ENCODE results near the gene EFCAB6. TPM values are rescaled to one million over a fixed set of nuclear protein-coding genes. Genes with fewer than 3 reads are reported as not detected.

Gene EFCAB6
- total RNA-seq, 1 donor from 2014 or later: 1.1 TPM

DNA sequence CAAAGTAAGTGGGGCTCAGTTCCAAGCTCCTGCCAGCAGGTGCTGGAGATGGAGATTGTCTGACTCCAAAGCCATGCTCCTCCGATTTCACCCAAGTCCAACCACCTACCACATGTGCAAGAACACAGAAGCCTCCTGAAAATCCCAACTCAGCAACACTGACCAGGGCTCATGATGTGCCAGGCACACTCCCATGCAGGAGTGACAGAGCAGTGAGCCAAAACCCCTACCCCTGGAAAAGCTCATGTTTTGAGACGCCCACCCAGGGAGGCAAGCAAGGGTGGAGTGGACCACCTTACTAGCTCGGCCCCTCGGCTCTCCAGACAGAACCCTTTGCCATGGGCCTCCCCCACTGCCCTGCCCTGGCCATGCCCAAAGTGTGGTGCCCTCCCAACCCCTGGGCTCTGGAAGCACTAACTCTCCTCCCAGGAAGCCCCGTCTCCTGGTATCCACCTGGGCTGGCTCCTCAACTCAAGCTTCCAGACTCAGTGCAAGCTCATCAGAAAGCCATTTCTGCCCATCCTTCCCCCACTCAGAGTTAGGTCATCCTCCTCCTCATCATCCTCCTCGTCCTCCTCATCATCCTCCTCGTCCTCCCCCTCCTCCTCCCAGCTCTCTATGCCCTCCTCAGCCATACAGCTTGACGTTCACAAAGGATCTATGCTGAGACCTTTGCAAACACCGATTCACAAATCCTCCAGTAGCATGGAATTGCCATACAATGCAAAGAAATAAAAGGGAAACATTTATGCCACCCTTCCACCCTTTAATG lies 245.4 kb downstream of the EFCAB6 start:
- Mint-ChIP-seq H3K27ac (ENCODE audit: unreplicated experiment) (no peak overlapping the region), H3K4me1 (ENCODE audit: low read depth) (no peaks in the 10 kb centered on the region), H3K4me3 (ENCODE audit: unreplicated experiment) (no peak overlapping the region), H3K36me3 (ENCODE audit: low read depth) (no peaks in the 10 kb centered on the region), H3K9me3 (ENCODE audit: low read depth) (no peaks in the 10 kb centered on the region), H3K27me3 (ENCODE audit: low read depth) (peaks cover 28% of the 10 kb centered on the region)
- no peak for DNase-seq (ENCODE audit: low spot score)
- TF ChIP-seq, protein P1, sequence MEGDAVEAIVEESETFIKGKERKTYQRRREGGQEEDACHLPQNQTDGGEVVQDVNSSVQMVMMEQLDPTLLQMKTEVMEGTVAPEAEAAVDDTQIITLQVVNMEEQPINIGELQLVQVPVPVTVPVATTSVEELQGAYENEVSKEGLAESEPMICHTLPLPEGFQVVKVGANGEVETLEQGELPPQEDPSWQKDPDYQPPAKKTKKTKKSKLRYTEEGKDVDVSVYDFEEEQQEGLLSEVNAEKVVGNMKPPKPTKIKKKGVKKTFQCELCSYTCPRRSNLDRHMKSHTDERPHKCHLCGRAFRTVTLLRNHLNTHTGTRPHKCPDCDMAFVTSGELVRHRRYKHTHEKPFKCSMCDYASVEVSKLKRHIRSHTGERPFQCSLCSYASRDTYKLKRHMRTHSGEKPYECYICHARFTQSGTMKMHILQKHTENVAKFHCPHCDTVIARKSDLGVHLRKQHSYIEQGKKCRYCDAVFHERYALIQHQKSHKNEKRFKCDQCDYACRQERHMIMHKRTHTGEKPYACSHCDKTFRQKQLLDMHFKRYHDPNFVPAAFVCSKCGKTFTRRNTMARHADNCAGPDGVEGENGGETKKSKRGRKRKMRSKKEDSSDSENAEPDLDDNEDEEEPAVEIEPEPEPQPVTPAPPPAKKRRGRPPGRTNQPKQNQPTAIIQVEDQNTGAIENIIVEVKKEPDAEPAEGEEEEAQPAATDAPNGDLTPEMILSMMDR (IDR thresholded peaks at IDR 0.05): no peak

DNA sequence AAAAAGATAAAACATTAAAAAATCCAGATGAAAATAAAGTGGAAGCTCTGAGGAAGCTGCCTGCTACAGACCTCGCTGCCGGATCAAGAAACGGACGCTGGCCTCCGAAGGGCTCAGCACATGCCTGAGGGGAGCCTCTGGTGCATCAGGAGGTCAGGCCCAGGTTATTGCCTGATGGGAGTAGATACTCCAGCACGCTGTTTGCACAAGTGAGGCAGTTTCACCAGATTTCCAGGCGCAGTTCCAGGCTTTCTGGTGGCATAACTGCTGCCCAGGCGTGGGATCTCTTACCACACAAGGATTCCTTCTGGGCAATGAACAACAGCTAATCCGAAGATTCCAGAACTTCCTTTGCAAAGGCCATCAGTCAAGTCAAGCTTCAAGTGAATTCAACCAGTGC lies 246.1 kb downstream of the EFCAB6 start:
- DNase-seq (ENCODE audit: low spot score): no peak
- Mint-ChIP-seq H3K4me1 (ENCODE audit: low read depth) (no peaks in the 10 kb centered on the region), H3K27me3 (ENCODE audit: low read depth) (peaks cover 22% of the 10 kb centered on the region), H3K27ac (ENCODE audit: unreplicated experiment) (no peak overlapping the region), H3K36me3 (ENCODE audit: low read depth) (no peaks in the 10 kb centered on the region), H3K9me3 (ENCODE audit: low read depth) (no peaks in the 10 kb centered on the region), H3K4me3 (ENCODE audit: unreplicated experiment) (no peak overlapping the region)
- TF ChIP-seq, protein P1 (IDR thresholded peaks at IDR 0.05): no peak

DNA sequence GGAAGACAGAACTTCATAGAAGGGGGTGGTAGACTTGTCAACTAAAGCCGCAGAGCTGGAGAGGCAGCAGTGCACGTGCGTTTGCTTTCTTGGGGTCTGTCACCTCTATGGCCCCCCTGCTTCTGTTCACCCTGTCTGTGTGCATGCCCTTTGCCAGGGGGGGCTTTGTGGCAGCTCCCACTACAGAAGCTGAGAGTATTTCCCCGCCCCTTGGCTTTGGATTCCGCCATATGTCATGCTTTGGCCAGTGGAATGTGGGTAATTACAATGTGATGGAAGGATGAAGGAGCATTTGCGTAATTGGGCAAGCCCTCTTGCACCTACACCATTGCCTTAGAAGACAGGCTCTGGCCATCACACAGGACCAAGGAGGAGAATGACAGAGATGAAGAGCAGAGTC lies 247.2 kb downstream of the EFCAB6 start:
- Mint-ChIP-seq H3K4me1 (ENCODE audit: low read depth) (no peaks in the 10 kb centered on the region), H3K4me3 (ENCODE audit: unreplicated experiment) (no peak overlapping the region), H3K27me3 (ENCODE audit: low read depth) (peaks cover 12% of the 10 kb centered on the region), H3K27ac (ENCODE audit: unreplicated experiment) (no peak overlapping the region), H3K36me3 (ENCODE audit: low read depth) (no peaks in the 10 kb centered on the region), H3K9me3 (ENCODE audit: low read depth) (no peaks in the 10 kb centered on the region)
- TF ChIP-seq, protein P1 (IDR thresholded peaks at IDR 0.05): no peak
- no peak for DNase-seq (ENCODE audit: low spot score)

DNA sequence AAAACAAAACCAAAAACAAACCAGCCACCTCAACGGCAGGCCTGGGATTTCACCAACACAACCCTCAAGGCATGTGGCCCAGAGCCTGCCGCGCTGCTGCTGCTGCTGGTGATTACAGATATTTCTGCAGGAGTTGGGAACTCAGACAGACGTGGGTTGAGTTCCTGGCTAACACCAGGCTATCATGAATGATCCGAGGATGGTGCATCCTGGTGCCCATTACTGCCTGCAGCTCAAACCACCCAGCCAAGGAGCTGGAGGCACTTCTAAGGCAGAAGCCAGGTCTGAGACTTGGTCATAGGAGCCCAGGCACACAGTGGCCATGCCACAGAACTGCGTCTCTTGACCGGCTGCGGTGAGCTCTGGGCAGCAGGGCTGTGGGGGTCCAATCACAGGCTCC lies 248.5 kb downstream of the EFCAB6 start:
- H3K27ac Mint-ChIP-seq (ENCODE audit: unreplicated experiment): no peak overlapping the region
- H3K4me1 Mint-ChIP-seq (ENCODE audit: low read depth): no peaks in the 10 kb centered on the region
- H3K4me3 Mint-ChIP-seq (ENCODE audit: unreplicated experiment): no peak overlapping the region
- DNase-seq (ENCODE audit: low spot score): no peak
- peaks cover 12% of the 10 kb centered on the region for H3K27me3 Mint-ChIP-seq (ENCODE audit: low read depth)
- peaks cover 5% of the 10 kb centered on the region for H3K9me3 Mint-ChIP-seq (ENCODE audit: low read depth)
- TF ChIP-seq, protein P1 (IDR thresholded peaks at IDR 0.05): no peak
- no peaks in the 10 kb centered on the region for H3K36me3 Mint-ChIP-seq (ENCODE audit: low read depth)

DNA sequence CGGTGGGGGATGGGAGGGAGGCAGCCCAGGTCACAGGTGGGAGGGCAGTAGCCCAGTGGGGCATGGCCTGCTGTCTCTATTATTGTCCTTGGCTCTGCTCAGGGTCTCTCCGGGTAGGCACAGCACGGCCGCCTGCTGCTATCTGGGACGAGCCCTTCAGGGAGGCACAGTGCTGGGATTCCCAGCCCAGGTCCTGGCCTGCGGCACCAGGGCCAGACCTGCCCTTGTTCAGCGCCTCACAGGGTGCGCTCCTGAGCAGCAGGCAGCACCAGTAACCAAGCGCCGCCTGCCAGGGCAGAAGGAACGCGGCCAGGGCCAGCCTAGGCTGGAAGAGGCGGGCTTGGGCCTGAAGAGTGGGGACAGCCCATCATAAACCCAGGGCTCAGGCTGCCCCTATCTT lies 249.3 kb downstream of the EFCAB6 start:
- TF ChIP-seq, protein P1 (IDR thresholded peaks at IDR 0.05): no peak
- Mint-ChIP-seq H3K4me3 (ENCODE audit: unreplicated experiment) (no peak overlapping the region), H3K36me3 (ENCODE audit: low read depth) (no peaks in the 10 kb centered on the region), H3K9me3 (ENCODE audit: low read depth) (peaks cover 8% of the 10 kb centered on the region), H3K27ac (ENCODE audit: unreplicated experiment) (no peak overlapping the region), H3K4me1 (ENCODE audit: low read depth) (no peaks in the 10 kb centered on the region), H3K27me3 (ENCODE audit: low read depth) (peaks cover 8% of the 10 kb centered on the region)
- DNase-seq (ENCODE audit: low spot score): no peak

All from chondrocyte (in vitro differentiated cells).